HG03060 (cell line): ENCODE results near the gene TMEM17.

Experiments
- ATAC-seq: cut with Tn5 transposase; IDR thresholded peaks from one replicate; pipeline ENCODE4 v1.9.1; 2021; ENCODE audit warnings: low read depth, moderate number of reproducible peaks; ENCODE audit not compliant: unreplicated experiment

The TMEM17 gene

GRCh38 chr2:62512384-62512783, 6.4 kb upstream of the TMEM17 start:
- ATAC-seq: no peak

- ATAC-seq: no peak
Measured at GRCh38 chr2:62511636-62512035, 5.6 kb upstream of the TMEM17 start.

GRCh38 chr2:62506421-62506750, 391 bp upstream of the TMEM17 start:
- peak; percentile 10 for ATAC-seq

GRCh38 chr2:62505109-62505749, 766 bp downstream of the TMEM17 start:
- ATAC-seq: no peak

- ATAC-seq: no peak
Measured at GRCh38 chr2:62504657-62505056, 1.3 kb downstream of the TMEM17 start.

GRCh38 chr2:62501794-62502500, 4.0 kb downstream of the TMEM17 start:
- no peak for ATAC-seq

- ATAC-seq: no peak
Measured at GRCh38 chr2:62501069-62501468, 4.9 kb downstream of the TMEM17 start.

- no peak for ATAC-seq
Measured at GRCh38 chr2:62499430-62500060, 6.5 kb downstream of the TMEM17 start.

GRCh38 chr2:62498739-62499138, 7.3 kb downstream of the TMEM17 start:
- no peak for ATAC-seq

GRCh38 chr2:62495761-62496160, 10.2 kb downstream of the TMEM17 start:
- ATAC-seq: no peak

GRCh38 chr2:62492048-62492447, 13.9 kb downstream of the TMEM17 start:
- no peak for ATAC-seq

GRCh38 chr2:62489702-62490101, 16.3 kb downstream of the TMEM17 start:
- no peak for ATAC-seq

- no peak for ATAC-seq
Measured at GRCh38 chr2:62489162-62489561, 16.8 kb downstream of the TMEM17 start.

- no peak for ATAC-seq
Measured at GRCh38 chr2:62486439-62486765, 19.6 kb downstream of the TMEM17 start.

- no peak for ATAC-seq
Measured at GRCh38 chr2:62485761-62486438, 20.1 kb downstream of the TMEM17 start.

- no peak for ATAC-seq
Measured at GRCh38 chr2:62482558-62483352, 23.2 kb downstream of the TMEM17 start.

GRCh38 chr2:62479917-62480316, 26.1 kb downstream of the TMEM17 start:
- no peak for ATAC-seq

- ATAC-seq: no peak
Measured at GRCh38 chr2:62478093-62478580, 27.9 kb downstream of the TMEM17 start.

- ATAC-seq: no peak
Measured at GRCh38 chr2:62477573-62477972, 28.4 kb downstream of the TMEM17 start.

- no peak for ATAC-seq
Measured at GRCh38 chr2:62475172-62476011, 30.6 kb downstream of the TMEM17 start.
